Ishikawa (cell line): ENCODE measurements around the gene GTF2A1.
A peak's percentile ranks its signal among the peaks of the same experiment; 100 is the strongest.

Source experiments
- CEBPB ChIP-seq: IDR thresholded peaks from 2 replicates; pipeline ENCODE4 v1.6.1; 2012
- CREB1 ChIP-seq: IDR thresholded peaks from 2 replicates; pipeline ENCODE4 v1.6.1; 2012; ENCODE audit warnings: low read depth
- EGR1 ChIP-seq: IDR thresholded peaks from 2 replicates; pipeline ENCODE4 v1.6.1; 2012
- EP300 ChIP-seq: IDR thresholded peaks from 2 replicates; pipeline ENCODE4 v1.6.1; 2012; ENCODE audit warnings: borderline replicate concordance
- FOXM1 ChIP-seq: IDR thresholded peaks from 2 replicates; pipeline ENCODE4 v1.6.1; 2012; ENCODE audit warnings: low read depth, borderline replicate concordance
- MAX ChIP-seq: IDR thresholded peaks from 2 replicates; pipeline ENCODE4 v1.6.1; 2012
- NFIC ChIP-seq: IDR thresholded peaks from 2 replicates; pipeline ENCODE4 v1.6.1; 2012
- RAD21 ChIP-seq: IDR thresholded peaks from 2 replicates; pipeline ENCODE4 v1.6.1; 2012; ENCODE audit warnings: low read depth
- TAF1 ChIP-seq: IDR thresholded peaks from 2 replicates; pipeline ENCODE4 v1.6.1; 2012; ENCODE audit warnings: low read depth, mild to moderate bottlenecking
- TCF12 ChIP-seq: IDR thresholded peaks from 2 replicates; pipeline ENCODE4 v1.6.1; 2012; ENCODE audit warnings: low read depth
- TEAD4 ChIP-seq: IDR thresholded peaks from 2 replicates; pipeline ENCODE4 v1.6.1; 2012
- YY1 ChIP-seq: IDR thresholded peaks from 2 replicates; pipeline ENCODE4 v1.6.1; 2012; ENCODE audit warnings: low read depth
- ZBTB7A ChIP-seq: IDR thresholded peaks from 2 replicates; pipeline ENCODE4 v1.6.1; 2012; ENCODE audit warnings: low read depth
- TF ChIP-seq, protein P1 (sequence below): IDR thresholded peaks from 2 replicates; pipeline ENCODE4 v1.6.1; 2012
- TF ChIP-seq, protein P2 (sequence below): IDR thresholded peaks from 2 replicates; pipeline ENCODE4 v1.6.1; 2012; ENCODE audit warnings: low read depth, mild to moderate bottlenecking

Gene GTF2A1

GRCh38 chr14:81170104-81170828 lies 50.5 kb downstream of the GTF2A1 start:
- TF ChIP-seq FOXM1 (no peak), EGR1 (0 out of 2 replicates have a peak, but pooled peaks have one; percentile 5), RAD21 (peak; percentile 63), YY1 (0 out of 2 replicates have a peak, but pooled peaks have one; percentile 12), TCF12 (peak; percentile 29; the same call in 1 of the 2 replicates), EP300 (no peak), ZBTB7A (no peak), NFIC (0 out of 2 replicates have a peak, but pooled peaks have one; percentile 15), TAF1 (peak; percentile 55; the same call in 1 of the 2 replicates), CREB1 (no peak), MAX (peak; percentile 43), CEBPB (no peak), TEAD4 (peak; percentile 33)
- TF ChIP-seq, protein P1, sequence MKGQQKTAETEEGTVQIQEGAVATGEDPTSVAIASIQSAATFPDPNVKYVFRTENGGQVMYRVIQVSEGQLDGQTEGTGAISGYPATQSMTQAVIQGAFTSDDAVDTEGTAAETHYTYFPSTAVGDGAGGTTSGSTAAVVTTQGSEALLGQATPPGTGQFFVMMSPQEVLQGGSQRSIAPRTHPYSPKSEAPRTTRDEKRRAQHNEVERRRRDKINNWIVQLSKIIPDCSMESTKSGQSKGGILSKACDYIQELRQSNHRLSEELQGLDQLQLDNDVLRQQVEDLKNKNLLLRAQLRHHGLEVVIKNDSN = no peak
- TF ChIP-seq, protein P2, sequence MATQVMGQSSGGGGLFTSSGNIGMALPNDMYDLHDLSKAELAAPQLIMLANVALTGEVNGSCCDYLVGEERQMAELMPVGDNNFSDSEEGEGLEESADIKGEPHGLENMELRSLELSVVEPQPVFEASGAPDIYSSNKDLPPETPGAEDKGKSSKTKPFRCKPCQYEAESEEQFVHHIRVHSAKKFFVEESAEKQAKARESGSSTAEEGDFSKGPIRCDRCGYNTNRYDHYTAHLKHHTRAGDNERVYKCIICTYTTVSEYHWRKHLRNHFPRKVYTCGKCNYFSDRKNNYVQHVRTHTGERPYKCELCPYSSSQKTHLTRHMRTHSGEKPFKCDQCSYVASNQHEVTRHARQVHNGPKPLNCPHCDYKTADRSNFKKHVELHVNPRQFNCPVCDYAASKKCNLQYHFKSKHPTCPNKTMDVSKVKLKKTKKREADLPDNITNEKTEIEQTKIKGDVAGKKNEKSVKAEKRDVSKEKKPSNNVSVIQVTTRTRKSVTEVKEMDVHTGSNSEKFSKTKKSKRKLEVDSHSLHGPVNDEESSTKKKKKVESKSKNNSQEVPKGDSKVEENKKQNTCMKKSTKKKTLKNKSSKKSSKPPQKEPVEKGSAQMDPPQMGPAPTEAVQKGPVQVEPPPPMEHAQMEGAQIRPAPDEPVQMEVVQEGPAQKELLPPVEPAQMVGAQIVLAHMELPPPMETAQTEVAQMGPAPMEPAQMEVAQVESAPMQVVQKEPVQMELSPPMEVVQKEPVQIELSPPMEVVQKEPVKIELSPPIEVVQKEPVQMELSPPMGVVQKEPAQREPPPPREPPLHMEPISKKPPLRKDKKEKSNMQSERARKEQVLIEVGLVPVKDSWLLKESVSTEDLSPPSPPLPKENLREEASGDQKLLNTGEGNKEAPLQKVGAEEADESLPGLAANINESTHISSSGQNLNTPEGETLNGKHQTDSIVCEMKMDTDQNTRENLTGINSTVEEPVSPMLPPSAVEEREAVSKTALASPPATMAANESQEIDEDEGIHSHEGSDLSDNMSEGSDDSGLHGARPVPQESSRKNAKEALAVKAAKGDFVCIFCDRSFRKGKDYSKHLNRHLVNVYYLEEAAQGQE = no peak

DNA sequence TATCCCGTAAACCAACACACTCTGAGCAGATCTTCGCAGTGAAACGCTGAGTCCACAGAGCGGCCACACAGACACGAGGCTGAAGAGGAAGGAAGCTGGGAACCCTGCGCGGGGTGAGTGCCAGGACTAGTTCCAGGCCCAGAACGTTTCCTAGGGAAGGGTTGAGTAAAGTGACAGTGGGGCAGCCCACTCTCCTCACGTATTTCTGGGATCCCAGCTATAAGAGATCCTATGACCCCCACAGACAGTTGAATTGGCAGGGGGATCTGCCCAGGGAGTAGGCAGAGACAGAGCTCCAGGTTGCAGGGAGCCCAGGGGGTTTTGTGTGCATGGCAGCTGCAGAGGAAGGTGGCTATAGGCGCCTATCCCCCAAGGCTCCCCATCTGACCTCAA lies 51.1 kb downstream of the GTF2A1 start:
- TF ChIP-seq, protein P1 = no peak
- TF ChIP-seq NFIC (no peak), EGR1 (no peak), YY1 (no peak), RAD21 (no peak)

GRCh38 chr14:81169267-81169666 lies 51.5 kb downstream of the GTF2A1 start:
- TF ChIP-seq, protein P1 = no peak
- TF ChIP-seq TAF1 (no peak), ZBTB7A (no peak), NFIC (no peak), EP300 (no peak), CEBPB (no peak), YY1 (no peak), CREB1 (no peak), EGR1 (no peak), RAD21 (no peak), MAX (no peak), TEAD4 (no peak), TCF12 (no peak), FOXM1 (no peak)
- TF ChIP-seq, protein P2 = no peak

DNA sequence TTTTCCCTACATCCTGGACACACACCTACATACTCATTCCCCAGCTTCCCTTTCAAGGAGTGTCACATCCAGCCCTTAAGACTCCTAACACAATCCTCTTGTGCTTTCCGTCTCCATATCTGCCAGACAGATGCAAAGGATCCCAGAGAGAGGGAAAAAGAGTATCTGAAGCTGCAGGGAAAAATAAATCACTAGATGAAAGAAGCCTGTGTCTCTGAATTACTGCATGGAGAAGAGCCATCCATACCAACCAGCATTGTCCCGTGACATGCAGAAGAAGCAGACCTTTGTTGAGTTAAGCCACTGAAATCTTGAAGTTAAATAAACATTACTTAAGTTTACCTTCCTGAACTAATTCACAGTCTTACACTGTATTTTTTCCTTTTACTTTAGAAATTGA lies 54.6 kb downstream of the GTF2A1 start:
- TF ChIP-seq, protein P2 = no peak
- no peak for TF ChIP-seq ZBTB7A
- TF ChIP-seq, protein P1 = no peak
- TF ChIP-seq CREB1 = no peak
- no peak for TF ChIP-seq RAD21
- no peak for TF ChIP-seq EP300
- TF ChIP-seq CEBPB = no peak
- TF ChIP-seq NFIC = no peak
- no peak for TF ChIP-seq MAX
- no peak for TF ChIP-seq TAF1
